SHP77 treated with DMSO at 0.1 percent for 48 hours (cell line): ENCODE data around the gene OBP2B.
A peak's percentile ranks its signal among the peaks of the same experiment; 100 is the strongest.
"Not testable (repeated sequence)": the region's sequence is repeated elsewhere in the genome, so short reads cannot be mapped to it uniquely, and the experiment has no call there.

ENCODE experiments used
- DNase-seq: peaks from one replicate; lab custom pipeline; 2025; lab: John Stamatoyannopoulos, UW

OBP2B gene

DNA sequence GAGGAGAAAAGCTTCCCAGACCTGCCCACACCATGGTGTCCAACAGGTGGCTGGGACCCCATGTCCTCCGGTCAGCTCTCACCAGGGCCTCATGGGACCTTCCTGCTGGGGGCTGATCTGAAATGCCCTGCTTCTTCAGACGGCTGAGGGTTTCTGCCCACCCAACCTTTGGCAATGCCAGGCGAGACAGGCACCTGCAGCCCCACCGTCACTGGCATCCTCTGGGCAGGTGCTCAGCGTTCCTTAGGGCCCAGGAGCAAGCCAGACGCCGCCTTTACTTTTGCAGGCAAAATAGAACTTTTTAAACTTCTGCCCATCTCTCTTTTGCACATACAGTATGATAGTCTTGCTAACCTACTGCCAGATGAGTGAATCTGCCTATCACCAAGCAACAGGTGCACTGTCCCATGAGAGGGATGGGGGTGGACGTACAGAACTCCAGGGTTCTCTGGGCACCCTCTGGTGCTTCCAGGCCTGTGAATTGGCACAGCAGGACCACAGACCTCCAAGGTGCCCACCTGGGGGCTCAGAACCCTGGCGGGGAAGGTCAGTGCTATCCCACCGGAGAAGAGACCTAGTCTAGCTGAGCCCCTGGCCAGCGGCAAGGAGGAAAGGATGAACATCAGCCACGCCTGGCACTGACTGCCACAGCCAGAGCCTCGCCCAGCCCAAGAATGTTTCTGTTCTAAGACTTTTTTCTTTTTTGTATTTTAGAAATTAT lies 7.5 kb downstream of the OBP2B start:
- no peak for DNase-seq

DNA sequence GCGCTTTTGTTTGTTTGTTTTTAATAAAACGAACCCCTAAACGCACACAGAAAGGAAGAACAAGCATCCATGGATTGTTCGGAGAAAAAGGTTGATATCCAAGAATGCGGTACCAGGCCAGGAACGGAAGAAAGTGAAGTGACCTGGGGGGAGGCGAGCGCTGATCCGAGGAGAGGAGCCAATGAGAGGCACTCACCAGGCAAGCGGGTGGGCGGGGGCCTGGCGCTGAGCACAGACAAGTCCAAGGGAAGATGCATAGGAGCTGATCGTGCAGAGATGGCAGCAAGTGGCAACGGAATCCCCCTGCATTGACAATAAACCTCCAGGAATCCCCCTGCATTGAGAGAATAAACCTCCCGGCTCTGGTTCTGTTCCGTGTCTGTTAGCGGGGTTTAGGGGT lies 8.4 kb downstream of the OBP2B start:
- no peak for DNase-seq

DNA sequence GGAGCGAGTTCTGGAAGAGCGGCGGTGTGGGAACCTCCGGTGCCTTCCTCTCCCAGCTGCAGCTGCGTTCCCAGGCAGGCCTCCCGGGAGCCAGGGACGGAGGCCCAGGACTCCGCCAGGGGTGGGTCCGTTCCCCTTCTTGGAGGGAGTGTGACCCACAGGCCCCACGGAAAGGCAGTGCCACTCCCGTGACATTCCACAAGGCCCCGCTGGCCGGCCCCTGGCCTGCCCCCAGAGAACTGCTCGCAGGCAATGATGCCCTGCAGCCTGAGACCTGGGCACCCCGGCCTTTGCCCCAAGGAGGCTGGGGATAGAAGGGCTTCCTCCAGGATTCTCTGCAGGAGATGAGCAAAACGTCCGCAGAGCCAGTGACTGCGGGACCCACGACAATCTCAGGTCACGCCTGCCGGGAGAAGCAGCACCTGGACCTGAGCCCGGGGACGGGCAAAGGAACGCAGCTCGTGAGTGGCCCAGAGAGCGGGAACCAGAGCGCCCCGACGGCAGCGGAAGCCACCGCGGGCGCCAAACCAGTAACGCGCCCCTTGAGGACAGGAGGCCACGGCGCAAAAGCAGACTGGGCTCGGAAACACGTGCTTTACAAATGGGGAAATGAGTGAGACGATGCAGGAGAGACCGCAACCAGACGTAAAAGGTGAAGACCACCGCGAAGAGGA lies 9.3 kb downstream of the OBP2B start:
- no peak for DNase-seq

DNA sequence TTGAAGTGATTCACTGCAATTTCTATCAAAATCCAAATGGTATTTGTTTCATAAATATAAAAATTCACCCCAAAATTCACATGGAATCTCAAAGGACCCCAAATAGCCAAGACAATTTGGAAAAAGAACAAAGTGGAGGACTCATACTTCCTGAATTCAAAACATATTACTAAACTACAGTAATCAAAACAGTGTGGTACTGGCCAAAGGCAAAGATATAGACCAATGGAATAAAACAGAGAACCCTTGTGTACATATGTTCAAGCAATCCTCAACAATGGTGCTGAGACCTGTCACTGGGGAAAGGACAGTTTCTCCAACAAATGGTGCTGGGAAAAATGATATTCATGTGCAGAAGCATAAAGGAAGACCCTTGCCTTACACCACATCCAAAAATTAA lies 14.0 kb downstream of the OBP2B start:
- DNase-seq, result no peak

DNA sequence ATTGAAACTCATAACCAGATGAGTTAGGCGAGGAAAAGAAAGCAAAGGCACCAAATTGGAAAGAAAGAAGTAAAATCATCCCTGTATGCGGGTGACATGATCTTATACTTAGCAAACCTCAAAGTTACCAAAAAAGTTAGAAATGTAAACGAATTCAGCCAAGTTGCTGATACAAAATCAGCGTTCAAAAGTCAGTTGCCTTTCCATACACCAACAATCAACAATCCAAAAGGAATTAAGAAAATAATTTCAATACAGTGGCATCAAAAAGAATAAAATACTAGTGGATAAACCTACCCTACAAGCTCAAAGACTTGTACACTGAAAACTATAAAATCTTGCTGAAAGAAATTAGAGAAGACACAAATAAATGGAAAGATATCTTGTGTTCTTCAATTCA lies 14.5 kb downstream of the OBP2B start:
- no peak for DNase-seq

DNA sequence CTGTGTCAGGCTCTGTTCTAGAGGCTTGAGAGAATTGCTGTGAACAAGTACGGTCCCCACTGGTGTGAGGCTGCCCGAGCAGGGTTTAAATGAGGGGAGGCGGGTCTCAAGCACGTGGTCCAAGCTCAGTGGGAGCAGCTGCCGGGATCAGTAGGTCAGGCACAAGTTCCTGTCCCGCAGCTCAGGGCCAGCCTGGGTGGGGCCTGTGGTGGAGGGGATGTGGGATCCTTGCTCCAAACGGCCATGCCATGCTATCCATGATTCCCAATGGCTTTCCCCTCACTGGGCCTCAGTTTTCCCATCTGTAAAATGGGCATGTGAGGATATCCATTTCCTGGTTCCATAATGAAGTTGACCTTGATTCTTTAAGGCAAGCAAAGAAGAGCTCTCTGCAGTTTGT lies 17.1 kb downstream of the OBP2B start:
- DNase-seq, result no peak

DNA sequence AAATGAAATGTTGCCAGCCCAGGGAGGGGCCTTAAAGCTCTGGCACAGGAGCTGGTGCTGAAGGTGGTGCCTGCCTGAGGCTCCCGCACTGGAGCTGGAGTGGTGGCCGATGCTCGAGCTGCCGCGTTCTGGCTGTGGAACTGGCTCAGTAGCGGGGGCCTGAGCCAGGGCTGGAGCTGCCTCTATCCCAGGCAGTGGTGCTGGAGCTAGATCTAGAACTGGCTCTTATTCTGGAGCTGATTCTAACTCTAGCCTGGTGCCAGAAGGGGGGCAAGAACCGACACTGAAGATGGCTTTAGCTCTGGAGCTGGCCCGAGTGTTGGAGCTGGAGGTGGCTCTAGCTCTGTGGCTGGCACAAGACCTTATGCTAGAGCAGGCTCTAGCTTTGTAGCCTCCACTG lies 19.2 kb downstream of the OBP2B start:
- no peak for DNase-seq

DNA sequence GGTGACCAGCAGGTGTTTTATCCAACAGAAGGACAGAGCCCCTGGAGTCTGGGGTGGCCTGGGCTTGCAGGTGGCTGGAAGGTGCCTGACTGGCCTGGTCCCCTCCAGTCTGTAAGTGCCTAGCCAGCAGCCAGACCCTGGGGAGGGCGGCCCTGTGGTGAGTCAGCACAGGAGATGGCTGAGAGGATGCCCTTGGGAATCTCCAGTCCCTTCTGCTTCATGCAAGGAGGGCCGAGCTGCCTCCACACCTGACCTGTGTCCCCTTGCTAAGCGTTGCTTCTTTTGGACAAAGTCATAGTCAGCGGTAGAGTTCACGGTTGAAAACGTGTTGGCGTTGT lies 20.2 kb downstream of the OBP2B start:
- no peak for DNase-seq

DNA sequence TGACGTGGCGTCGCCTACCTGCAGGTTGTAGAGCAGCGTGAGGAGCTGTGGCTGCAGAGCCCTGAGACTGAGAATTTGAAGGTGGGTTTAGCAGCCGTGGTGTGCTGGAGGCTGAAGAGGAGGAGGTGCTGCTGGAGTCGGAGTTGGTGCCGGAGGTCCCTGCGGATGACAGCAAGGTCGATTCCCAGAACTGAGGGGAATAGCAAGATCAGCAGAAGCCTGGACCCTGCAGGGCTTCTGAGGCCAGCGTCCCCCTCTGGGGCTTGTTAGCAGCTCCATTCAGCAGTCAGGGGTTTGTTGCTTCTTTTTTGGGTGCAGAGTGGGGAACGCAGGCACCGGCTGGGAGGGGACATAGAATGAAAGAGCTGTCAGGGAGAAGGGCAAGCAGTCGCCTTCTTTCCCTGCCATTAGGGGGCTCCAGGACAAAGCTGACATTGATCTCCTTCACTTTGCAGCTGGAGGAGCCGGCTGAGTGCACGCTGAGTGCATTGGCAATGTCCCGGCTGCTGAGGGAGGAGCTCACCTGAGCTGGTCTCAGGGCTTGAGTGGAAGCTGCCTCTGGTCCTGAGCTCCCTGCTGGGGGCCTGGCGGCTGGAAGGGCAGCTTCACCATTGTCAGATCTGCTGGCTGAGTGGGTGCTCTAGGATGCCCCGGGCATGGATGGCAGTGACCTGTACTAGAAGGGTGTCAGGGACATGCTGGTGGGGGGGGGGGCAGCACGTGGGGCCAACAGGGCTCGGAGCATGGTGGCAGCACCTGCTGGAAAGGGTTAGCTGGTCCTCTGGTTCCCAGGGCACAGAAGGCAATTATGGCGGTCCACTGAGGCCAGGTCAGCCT lies 20.8 kb downstream of the OBP2B start:
- peak; percentile 6 for DNase-seq

DNA sequence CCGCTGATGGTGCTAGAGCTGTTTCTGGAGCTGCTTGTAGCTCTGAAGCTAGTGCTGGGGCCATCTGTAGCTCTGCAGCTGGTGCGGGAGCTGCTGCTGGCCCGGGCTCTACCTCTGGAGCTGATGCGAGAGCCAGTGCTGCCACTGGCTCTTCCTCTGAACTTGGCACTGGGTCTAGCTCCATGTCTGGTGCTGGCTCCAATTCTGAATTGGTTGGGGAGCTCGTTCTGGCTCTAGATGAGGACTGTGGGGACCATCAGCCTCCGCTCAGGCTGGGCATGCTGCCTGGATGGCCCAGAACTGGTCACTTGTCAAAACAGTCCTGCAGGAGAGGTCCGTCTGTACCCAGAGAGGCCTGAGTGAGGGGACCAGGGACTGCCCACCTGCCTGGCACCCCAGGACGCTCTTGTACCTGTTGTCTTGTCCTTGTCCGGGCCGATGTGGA lies 21.5 kb downstream of the OBP2B start:
- no peak for DNase-seq

DNA sequence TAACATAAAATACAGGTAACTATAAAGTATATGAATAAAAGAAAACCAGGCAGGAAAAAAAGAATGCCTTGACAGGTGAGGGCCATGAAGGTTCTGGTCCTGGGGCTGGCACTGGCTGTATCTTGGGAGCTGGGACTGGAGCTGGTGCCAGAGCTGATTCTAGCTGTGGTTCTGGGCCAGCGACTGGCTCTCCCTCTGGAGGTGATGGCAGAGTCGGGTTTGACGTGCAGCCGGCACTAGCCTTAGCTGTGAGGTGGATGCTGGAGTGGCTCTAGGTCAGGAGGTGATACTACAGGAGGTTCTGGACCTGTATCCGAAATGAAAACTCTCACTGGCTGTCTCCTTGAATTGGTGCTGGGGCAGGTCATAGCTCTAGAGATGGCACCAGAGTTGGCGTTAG lies 22.3 kb downstream of the OBP2B start:
- DNase-seq, result no peak

DNA sequence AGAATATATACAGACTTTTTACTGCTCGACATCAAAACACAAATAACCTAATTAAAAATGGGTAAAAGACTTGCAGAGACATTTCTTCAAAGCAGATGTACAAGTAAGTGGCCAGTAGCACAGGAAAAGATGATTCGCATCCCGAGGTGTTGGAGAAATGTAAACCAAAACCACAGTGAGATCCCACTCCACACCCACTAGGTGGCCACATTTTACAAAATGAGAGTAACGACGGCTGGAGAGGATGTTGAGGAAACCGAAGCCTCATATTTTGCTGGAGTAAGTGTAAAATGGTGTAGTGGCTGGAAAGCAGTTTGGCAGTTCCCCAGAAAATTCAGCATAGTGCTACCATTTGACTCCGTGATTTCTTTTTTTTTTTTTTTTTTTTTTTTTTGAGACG lies 24.1 kb downstream of the OBP2B start:
- peak; percentile 21 for DNase-seq

DNA sequence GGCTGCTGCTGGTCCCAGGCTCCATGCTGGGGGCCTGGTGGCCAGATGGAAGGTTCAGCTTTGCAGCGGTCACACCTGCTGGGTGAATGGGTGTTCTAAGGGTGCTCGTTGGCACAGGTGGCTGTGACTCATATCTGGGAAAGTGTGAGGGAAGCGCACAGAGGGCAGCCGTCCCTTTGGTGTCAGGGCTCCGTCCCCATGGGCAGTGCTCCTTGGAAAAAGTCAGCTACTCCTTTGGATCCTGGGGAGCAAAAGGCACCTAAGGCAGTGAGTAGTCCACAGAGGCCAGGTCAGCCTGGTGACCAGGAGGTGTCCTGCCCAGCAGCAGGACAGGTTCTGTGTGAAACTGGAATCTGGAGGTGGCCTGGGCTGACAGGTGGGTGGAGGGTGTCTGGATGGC lies 26.9 kb downstream of the OBP2B start:
- DNase-seq, result no peak

DNA sequence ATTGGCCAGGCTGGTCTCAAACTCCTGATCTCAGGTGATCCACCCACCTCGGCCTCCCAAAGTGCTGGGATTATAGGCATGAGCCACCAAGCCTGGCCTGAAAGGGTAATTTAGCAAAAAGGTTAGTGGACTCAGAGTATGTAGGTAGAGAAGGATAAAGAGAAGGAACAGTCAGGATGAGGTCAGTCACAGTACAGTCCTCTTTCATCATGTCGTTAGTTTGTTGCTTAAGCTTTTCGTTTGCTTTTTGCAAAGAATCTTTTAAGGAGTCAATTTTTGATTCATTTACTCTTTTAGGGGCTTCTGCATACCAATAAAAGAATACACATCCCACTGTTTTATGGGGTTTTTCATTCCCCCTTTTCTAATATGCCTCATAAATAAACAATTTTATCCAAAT lies 27.5 kb downstream of the OBP2B start:
- DNase-seq, result no peak

DNA sequence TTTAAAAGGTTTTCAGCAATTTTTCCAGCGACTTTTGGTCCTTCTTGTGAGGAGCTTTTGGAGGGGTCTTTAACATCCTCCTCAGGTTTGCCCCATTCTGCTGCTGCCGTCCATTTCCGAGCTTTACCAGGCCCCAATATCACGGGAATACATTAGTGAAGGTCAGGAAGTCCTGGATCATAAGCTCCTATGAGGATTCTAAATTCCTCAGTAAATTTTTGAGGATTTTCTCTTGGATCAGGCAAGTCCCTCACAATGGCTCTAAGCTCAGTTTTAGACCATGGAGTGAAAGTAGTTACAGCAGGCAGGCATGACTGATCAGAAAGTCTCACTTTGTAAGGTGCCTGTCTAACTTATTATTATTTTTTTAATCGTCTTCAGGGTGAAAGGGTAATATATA lies 28.1 kb downstream of the OBP2B start:
- no peak for DNase-seq

DNA sequence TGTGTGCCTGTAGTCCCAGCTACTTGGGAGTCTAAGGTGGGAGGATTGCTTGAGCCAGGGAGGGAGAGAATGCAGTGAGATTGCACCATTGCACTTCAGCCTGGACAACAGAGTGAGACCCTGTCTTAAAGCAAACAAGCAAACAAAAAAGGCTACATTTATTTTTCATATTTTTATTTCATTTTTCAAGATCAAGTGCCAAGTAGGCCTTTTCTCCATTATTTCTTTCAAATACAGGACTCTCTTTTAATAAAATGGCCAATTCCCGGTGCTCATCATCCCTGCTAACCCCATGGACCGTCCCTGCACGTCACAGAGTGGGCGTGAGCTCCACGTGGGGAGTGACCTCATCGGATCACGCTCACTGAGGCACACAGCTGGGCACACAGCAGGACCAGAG lies 36.0 kb downstream of the OBP2B start:
- DNase-seq, result no peak

DNA sequence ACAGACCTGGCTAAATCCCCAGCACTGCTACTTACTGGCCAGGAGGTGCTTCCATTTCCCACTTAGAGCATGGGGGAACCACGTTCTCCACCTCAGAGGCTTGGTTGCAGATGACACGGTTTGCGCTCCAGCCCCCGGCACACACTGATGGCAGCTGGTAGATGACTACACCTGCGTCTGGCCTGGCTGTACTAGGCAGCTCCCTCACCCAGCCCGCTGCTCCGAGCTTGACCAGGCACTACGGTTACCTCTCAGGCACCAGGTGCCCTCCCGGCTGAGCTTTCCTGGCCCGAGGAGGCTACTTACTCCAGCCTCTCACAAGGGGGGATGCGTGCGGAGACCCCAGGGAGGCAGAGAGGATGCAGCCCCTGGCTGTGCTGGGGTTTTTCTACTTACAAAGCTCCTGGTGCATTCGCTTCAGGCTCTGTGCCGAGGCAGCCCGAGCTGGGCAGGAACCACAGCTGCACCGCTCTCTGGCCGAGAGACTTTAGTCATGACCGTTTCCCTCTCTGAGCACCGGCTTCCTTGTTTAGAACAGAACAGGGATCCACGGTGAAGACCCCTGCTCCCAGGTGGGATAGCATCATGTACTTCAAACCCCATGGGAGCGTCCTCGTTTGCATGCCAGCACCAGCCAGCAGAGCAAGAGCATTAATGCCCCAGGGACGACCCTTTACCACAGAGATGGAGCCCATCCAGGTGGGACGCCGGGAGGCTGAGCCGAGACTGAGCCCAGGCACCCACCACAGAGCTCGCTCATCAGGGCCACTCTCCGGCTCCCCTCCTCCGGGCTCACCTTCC lies 37.7 kb downstream of the OBP2B start:
- DNase-seq, result no peak

DNA sequence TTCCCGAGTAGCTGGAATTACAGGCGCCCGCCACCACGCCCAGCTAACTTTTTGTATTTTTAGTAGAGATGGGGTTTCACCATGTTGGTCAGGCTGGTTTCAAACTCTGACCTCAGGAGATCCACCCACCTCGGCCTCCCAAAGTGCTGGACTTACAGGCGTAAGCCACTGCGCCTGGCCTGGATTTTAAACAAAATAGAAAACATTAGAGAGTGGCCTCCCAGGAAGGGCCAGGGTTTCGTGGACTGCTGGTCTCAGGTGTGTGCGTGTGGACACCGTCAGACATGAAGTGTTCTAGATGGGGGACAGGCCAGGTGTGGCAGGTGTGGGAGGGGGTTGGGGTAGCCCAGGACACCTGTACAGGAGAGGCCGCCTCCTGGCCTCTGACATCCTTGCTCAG lies 38.3 kb downstream of the OBP2B start:
- DNase-seq, result no peak

DNA sequence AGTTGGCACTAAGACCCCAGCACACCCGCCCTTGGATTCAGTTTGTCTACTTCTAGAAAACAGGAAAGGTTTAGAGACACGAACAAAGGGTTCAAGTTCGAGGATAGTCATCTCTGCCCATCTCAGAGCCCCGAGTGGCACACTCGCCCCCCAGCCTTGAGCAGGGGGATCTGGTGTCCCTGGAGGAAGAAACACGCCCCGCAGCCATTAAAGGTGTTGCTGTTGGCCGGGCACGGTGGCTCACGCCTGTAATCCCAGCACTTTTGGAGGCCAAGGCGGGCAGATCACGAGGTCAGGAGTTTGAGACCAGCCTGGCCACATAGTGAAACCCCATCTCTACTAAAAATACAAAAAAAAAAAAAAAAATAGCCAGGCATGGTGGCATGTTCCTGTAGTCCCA lies 39.4 kb downstream of the OBP2B start:
- DNase-seq, result not testable (repeated sequence)

DNA sequence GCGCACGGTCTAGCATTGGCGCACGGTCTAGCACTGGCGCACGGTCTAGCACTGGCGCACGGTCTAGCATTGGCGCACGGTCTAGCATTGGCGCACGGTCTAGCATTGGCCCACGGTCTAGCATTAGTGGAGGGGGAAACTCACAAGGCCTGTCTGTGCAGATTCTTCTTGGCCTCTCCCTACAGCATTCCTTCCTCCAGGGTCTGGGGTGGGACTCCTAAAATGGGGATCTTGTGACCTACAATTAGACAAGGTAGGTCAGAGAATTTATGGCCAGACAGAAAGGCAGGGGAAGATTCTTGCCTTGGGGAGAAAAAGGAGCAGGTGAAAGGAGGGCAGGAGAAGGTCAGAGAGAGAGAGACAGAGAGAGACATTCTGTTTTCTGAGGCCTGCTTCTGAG lies 39.9 kb downstream of the OBP2B start:
- DNase-seq, result no peak

DNA sequence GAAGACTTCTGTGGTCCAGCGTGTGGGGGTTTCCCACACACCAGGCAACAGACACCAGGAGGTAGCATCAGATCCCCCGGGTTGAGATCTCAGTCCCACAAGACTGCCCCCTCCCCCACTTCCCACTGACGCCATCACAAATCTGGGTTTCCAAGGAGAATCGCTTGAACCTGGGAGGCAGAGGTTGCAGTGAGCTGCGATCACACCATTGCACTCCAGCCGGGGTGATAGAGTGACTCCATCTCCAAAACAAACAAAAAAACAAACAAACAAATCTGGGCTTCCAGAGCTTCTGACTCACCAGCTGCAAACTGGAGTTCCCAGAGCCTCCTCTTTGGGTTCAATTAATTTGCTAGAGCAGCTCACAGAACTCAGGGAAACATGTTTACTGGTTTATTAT lies 40.6 kb downstream of the OBP2B start:
- no peak for DNase-seq

DNA sequence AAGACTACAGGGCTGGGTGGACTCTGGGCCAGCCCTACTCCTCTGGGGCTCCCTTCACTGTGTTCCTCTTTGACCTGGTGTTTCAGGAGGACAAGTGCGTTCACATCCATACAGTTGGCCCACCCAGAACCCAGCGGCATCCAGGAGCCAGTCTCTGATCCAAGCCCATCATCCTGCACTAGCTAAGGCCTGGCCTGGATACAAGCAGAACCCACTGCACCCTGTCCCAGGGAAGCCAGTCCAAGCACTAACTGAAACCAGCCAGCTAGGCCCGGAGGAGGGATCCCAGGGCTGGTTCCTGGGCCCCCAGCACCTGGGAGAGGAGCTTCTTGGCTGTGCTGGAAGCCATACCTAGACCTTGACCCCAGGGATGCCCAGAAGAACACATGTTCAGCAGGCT lies 41.3 kb downstream of the OBP2B start:
- DNase-seq, result no peak
